ENCODE results near the gene HSF4. TPM values are rescaled to one million over a fixed set of nuclear protein-coding genes. Genes with fewer than 3 reads are reported as not detected.
A peak's percentile ranks its signal among the peaks of the same experiment; 100 is the strongest.

HSF4 gene
- total RNA-seq, 1 donor from 2014 or later = 70.5 TPM

GRCh38 chr16:67150833-67151396 is 13.6 kb upstream of the HSF4 start, which contains the start of gene B3GNT9:
Gene B3GNT9, minus strand, starts transcription at chr16:67150998. Its CDS starts 513 bp downstream, at chr16:67150485.
- DNase-seq = peak; percentile 82
- intact Hi-C loops (cut with micrococcal nuclease) = loop anchor here (5.0 kb wide), 1 partner anchor 174 kb away; no protein-coding TSS in a partner anchor

GRCh38 chr16:67151431-67152097 is 13.0 kb upstream of the HSF4 start:
- Histone ChIP-seq H3K9me3 (replicated peaks) (no peaks in the 10 kb centered on the region), H3K4me1 (peaks cover 34% of the 10 kb centered on the region), H3K27me3 (ENCODE audit: low read depth) (peaks cover 12% of the 10 kb centered on the region), H3K4me3 (peak overlapping the region; percentile 75), H3K36me3 (peaks cover 16% of the 10 kb centered on the region), H3K27ac (replicated peaks) (peak overlapping the region; percentile 82)
- DNase-seq = no peak
- intact Hi-C loops (cut with micrococcal nuclease) = loop anchor here (5.0 kb wide), 1 partner anchor 174 kb away; no protein-coding TSS in a partner anchor
- TF ChIP-seq CTCF (IDR thresholded peaks at IDR 0.05; ENCODE audit: borderline replicate concordance) = no peak

More at GRCh38 chr16:67150833-67151396, 13.6 kb upstream of the HSF4 start, which contains the start of gene B3GNT9:
- H3K27ac ChIP-seq (replicated peaks) = peak within 1 kb of the TSS; percentile 82
- H3K4me1 ChIP-seq = peaks cover 34% of the 10 kb centered on the region
- peak within 1 kb of the TSS; percentile 75 for H3K4me3 ChIP-seq
- no peak for TF ChIP-seq CTCF (IDR thresholded peaks at IDR 0.05; ENCODE audit: borderline replicate concordance)
- no peaks in the 10 kb centered on the region for H3K9me3 ChIP-seq (replicated peaks)
- peaks cover 12% of the 10 kb centered on the region for H3K27me3 ChIP-seq (ENCODE audit: low read depth)
- H3K36me3 ChIP-seq = peaks cover 22% of the 10 kb centered on the region

- no peak overlapping the region for H3K27ac ChIP-seq (replicated peaks)
- H3K27me3 ChIP-seq (ENCODE audit: low read depth) = peaks cover 11% of the 10 kb centered on the region
- no peak for DNase-seq
- no peak for TF ChIP-seq CTCF (IDR thresholded peaks at IDR 0.05; ENCODE audit: borderline replicate concordance)
- no peaks in the 10 kb centered on the region for H3K9me3 ChIP-seq (replicated peaks)
- peaks cover 46% of the 10 kb centered on the region for H3K4me1 ChIP-seq
- H3K36me3 ChIP-seq = no peaks in the 10 kb centered on the region
- H3K4me3 ChIP-seq = peak overlapping the region; percentile 51
- intact Hi-C loops (cut with micrococcal nuclease) = loop anchor here (5.0 kb wide), 1 partner anchor 177 kb away; no protein-coding TSS in a partner anchor
Observed at GRCh38 chr16:67154578-67155294, 9.8 kb upstream of the HSF4 start.

- intact Hi-C loops (cut with micrococcal nuclease) = no loop called here
- Histone ChIP-seq H3K36me3 (no peaks in the 10 kb centered on the region), H3K4me3 (peak overlapping the region; percentile 51), H3K27ac (replicated peaks) (no peak overlapping the region), H3K9me3 (replicated peaks) (no peaks in the 10 kb centered on the region), H3K4me1 (peaks cover 46% of the 10 kb centered on the region), H3K27me3 (ENCODE audit: low read depth) (peaks cover 4% of the 10 kb centered on the region)
- DNase-seq = peak; percentile 72
- peak; percentile 97 for TF ChIP-seq CTCF (IDR thresholded peaks at IDR 0.05; ENCODE audit: borderline replicate concordance)
Observed at GRCh38 chr16:67155295-67156142, 9.0 kb upstream of the HSF4 start.

All from left ventricle myocardium inferior (tissue), 1 donor.